Loucy (cell line): ENCODE results near the gene SLC7A6OS.

Experiments
- H2AFZ ChIP-seq: fragments of 200-600 bp; sonication (generic); 2 replicates; pipeline ENCODE4 v1.6.0; 2016; ENCODE audit warnings: antibody characterized with exemption, mild to moderate bottlenecking, low read length, moderate library complexity
- H3F3A ChIP-seq: fragments of 200-600 bp; 2 replicates; pipeline ENCODE4 v1.6.0; 2016; ENCODE audit warnings: antibody characterized with exemption, low read depth, mild to moderate bottlenecking
- H3K27me3 ChIP-seq: fragments of 200-600 bp; sonication (generic); 2 replicates; pipeline ENCODE4 v1.6.1; 2014; ENCODE audit warnings: low read length, mild to moderate bottlenecking; ENCODE audit not compliant: insufficient read depth, poor library complexity, severe bottlenecking
- H3K36me3 ChIP-seq: fragments of 200-600 bp; sonication (generic); 2 replicates; pipeline ENCODE4 v1.6.1; 2016; ENCODE audit warnings: low read length; ENCODE audit not compliant: insufficient read depth
- H3K4me1 ChIP-seq: fragments of 200-600 bp; sonication (generic); 2 replicates; pipeline ENCODE4 v1.5.1; 2014; ENCODE audit warnings: low read length, mild to moderate bottlenecking; ENCODE audit not compliant: insufficient read depth, poor library complexity, severe bottlenecking
- H3K4me2 ChIP-seq: fragments of 200-600 bp; sonication (generic); 2 replicates; pipeline ENCODE4 v1.6.0; 2014; ENCODE audit warnings: antibody characterized with exemption, low read length, low read depth, mild to moderate bottlenecking; ENCODE audit not compliant: poor library complexity, severe bottlenecking
- H3K4me3 ChIP-seq: fragments of 200-600 bp; sonication (generic); 2 replicates; pipeline ENCODE4 v1.5.1; 2014; ENCODE audit warnings: low read length, mild to moderate bottlenecking, mixed read lengths; ENCODE audit not compliant: poor library complexity, severe bottlenecking
- H3K79me2 ChIP-seq: fragments of 200-600 bp; sonication (generic); 2 replicates; pipeline ENCODE4 v1.6.1; 2014; ENCODE audit warnings: low read length; ENCODE audit not compliant: insufficient read depth
- H3K9ac ChIP-seq: fragments of 200-600 bp; sonication (generic); 2 replicates; pipeline ENCODE4 v1.6.0; 2014; ENCODE audit warnings: mild to moderate bottlenecking, low read depth, low read length, moderate library complexity; ENCODE audit not compliant: poor library complexity, severe bottlenecking
- H3K9me2 ChIP-seq: fragments of 200-600 bp; sonication (generic); replicated peaks from 2 replicates; pipeline ENCODE4 v1.6.1; 2016; ENCODE audit warnings: low read depth, low read length, mixed read lengths
- H3K9me3 ChIP-seq: fragments of 200-600 bp; sonication (generic); 2 replicates; pipeline ENCODE4 v1.6.1; 2014; ENCODE audit warnings: mild to moderate bottlenecking, antibody characterized with exemption, low read length, low read depth; ENCODE audit not compliant: insufficient read depth
- H4K20me1 ChIP-seq: fragments of 200-600 bp; sonication (generic); 2 replicates; pipeline ENCODE4 v1.6.0; 2014; ENCODE audit warnings: antibody characterized with exemption, low read length, mild to moderate bottlenecking; ENCODE audit not compliant: insufficient read depth, poor library complexity, severe bottlenecking
- CTCF ChIP-seq: fragments of 200-600 bp; sonication (generic); conservative IDR thresholded peaks from 2 replicates; pipeline ENCODE4 v1.5.1; 2014; ENCODE audit warnings: mild to moderate bottlenecking, antibody characterized with exemption, low read length
- EZH2phosphoT487 ChIP-seq: fragments of 200-600 bp; IDR thresholded peaks from 2 replicates; pipeline ENCODE4 v1.6.1; 2018; ENCODE audit warnings: antibody characterized with exemption, mild to moderate bottlenecking, moderate library complexity, borderline replicate concordance

Gene SLC7A6OS

GRCh38 chr16:68350813-68351350 is 40.1 kb upstream of the SLC7A6OS start:
- Histone ChIP-seq H4K20me1 (no peaks in the 10 kb centered on the region), H2AFZ (no peak overlapping the region), H3K9ac (no peak overlapping the region), H3F3A (no peaks in the 10 kb centered on the region), H3K79me2 (no peaks in the 10 kb centered on the region), H3K4me2 (no peak overlapping the region), H3K4me3 (no peak overlapping the region), H3K9me2 (no peaks in the 10 kb centered on the region), H3K4me1 (peaks cover 38% of the 10 kb centered on the region), H3K9me3 (no peaks in the 10 kb centered on the region), H3K36me3 (peaks cover 46% of the 10 kb centered on the region; the same call in 1 of the 2 replicates), H3K27me3 (no peaks in the 10 kb centered on the region)
- TF ChIP-seq CTCF = no peak
- TF ChIP-seq EZH2phosphoT487 = no peak

GRCh38 chr16:68349838-68350410 is 39.2 kb upstream of the SLC7A6OS start:
- TF ChIP-seq EZH2phosphoT487 (no peak), CTCF (no peak)
- Histone ChIP-seq H4K20me1 (no peaks in the 10 kb centered on the region), H3K36me3 (peaks cover 44% of the 10 kb centered on the region; the same call in 1 of the 2 replicates), H3F3A (no peaks in the 10 kb centered on the region), H3K27me3 (no peaks in the 10 kb centered on the region), H3K9me3 (no peaks in the 10 kb centered on the region), H3K9ac (no peak overlapping the region), H3K79me2 (no peaks in the 10 kb centered on the region), H3K4me1 (peaks cover 38% of the 10 kb centered on the region), H2AFZ (no peak overlapping the region), H3K9me2 (no peaks in the 10 kb centered on the region), H3K4me2 (no peak overlapping the region), H3K4me3 (no peak overlapping the region)

GRCh38 chr16:68348639-68349445 is 38.1 kb upstream of the SLC7A6OS start:
- peaks cover 42% of the 10 kb centered on the region for H3K4me1 ChIP-seq
- no peaks in the 10 kb centered on the region for H3K27me3 ChIP-seq
- no peak overlapping the region for H3K4me3 ChIP-seq
- no peaks in the 10 kb centered on the region for H3F3A ChIP-seq
- H3K9me2 ChIP-seq = no peaks in the 10 kb centered on the region
- no peak overlapping the region for H2AFZ ChIP-seq
- TF ChIP-seq CTCF (no peak), EZH2phosphoT487 (no peak)
- no peaks in the 10 kb centered on the region for H4K20me1 ChIP-seq
- H3K36me3 ChIP-seq = peaks cover 40% of the 10 kb centered on the region; the same call in 1 of the 2 replicates
- no peaks in the 10 kb centered on the region for H3K9me3 ChIP-seq
- no peaks in the 10 kb centered on the region for H3K79me2 ChIP-seq
- H3K4me2 ChIP-seq = no peak overlapping the region
- H3K9ac ChIP-seq = no peak overlapping the region
